HEK293T (cell line): Measurements from ENCODE around the gene MIDN.
"Not testable (repeated sequence)": the region's sequence is repeated elsewhere in the genome, so short reads cannot be mapped to it uniquely, and the experiment has no call there.

Source experiments
- FOXK2 ChIP-seq: fragments of 450-650 bp; IDR thresholded peaks from 2 replicates; pipeline ENCODE4 v1.6.1; 2016; ENCODE audit warnings: mild to moderate bottlenecking
- PKNOX1 ChIP-seq: fragments of 450-650 bp; IDR thresholded peaks from 2 replicates; pipeline ENCODE4 v1.6.1; 2016

- not testable (repeated sequence) for TF ChIP-seq PKNOX1, FOXK2
Observed at GRCh38 chr19:1208830-1209229, 39.6 kb upstream of the MIDN start.
